Vagina (tissue), 2 donors: Measurements from ENCODE around the gene SH3GLB2. TPM values are rescaled to one million over a fixed set of nuclear protein-coding genes. Genes with fewer than 3 reads are reported as not detected.

Experiments
- DNase-seq, 2 donors: peaks; one replicate each; pipeline ENCODE4 v3.0.0-alpha.2; 2017; ENCODE audit errors: extremely low spot score in 2 of 2
- H3K27ac ChIP-seq: fragments of 200-600 bp; sonication (generic); one replicate; pipeline ENCODE4 v1.5.1; 2019
- H3K27me3 ChIP-seq: fragments of 200-600 bp; sonication (generic); one replicate; pipeline ENCODE4 v1.5.1; 2019
- H3K36me3 ChIP-seq, 2 donors: fragments of 200-600 bp; sonication (generic); one replicate each; pipeline ENCODE4 v1.5.1; 2017 to 2019
- H3K4me1 ChIP-seq: fragments of 200-600 bp; sonication (generic); one replicate; pipeline ENCODE4 v1.5.1; 2019
- H3K4me3 ChIP-seq, 2 donors: fragments of 200-600 bp; sonication (generic); 1 replicate in 1 of 2; 2 replicates in 1 of 2; pipeline ENCODE4 v1.5.1; 2016 to 2019
- H3K9me3 ChIP-seq: fragments of 200-600 bp; sonication (generic); one replicate; pipeline ENCODE4 v1.5.1; 2019
- POLR2A ChIP-seq, 2 donors: fragments of 450-650 bp; IDR thresholded peaks; one replicate each; pipeline ENCODE4 v1.6.1; 2017; ENCODE audit warnings: antibody characterized with exemption in 2 of 2, mild to moderate bottlenecking in 2 of 2, moderate library complexity in 2 of 2
- POLR2AphosphoS5 ChIP-seq, 2 donors: sonication (generic); formaldehyde crosslinking; IDR thresholded peaks; one replicate each; pipeline ENCODE4 v1.9.0; 2017; ENCODE audit warnings: antibody characterized with exemption in 2 of 2, mild to moderate bottlenecking in 2 of 2, low read depth in 1 of 2; ENCODE audit not compliant: insufficient read depth in 1 of 2
- intact Hi-C: fragments of 100-400 bp; cut with DNase I; formaldehyde crosslinking; loops from one replicate; pipeline ENCODE4 v1.15.1; 2023
- total RNA-seq: library from RNA; depleted of rRNA; stranded (reverse); fragments of >200 nt; gene quantifications from one replicate; pipeline ENCODE4 v1.2.3, GENCODE V29; 2016
- TF ChIP-seq, protein P1 (sequence below), 3 experiments: fragments of 450-650 bp in 2 of 3; fragments of 200-600 bp in 1 of 3; sonication (generic) in 1 of 3; IDR thresholded peaks; one replicate each; pipeline ENCODE4 v1.5.1; 2017 to 2019; ENCODE audit warnings: antibody characterized with exemption in 3 of 3, mild to moderate bottlenecking in 2 of 3, moderate library complexity in 2 of 3

Gene SH3GLB2
- total RNA-seq, 1 donor from 2014 or later, result 86.2 TPM

DNA sequence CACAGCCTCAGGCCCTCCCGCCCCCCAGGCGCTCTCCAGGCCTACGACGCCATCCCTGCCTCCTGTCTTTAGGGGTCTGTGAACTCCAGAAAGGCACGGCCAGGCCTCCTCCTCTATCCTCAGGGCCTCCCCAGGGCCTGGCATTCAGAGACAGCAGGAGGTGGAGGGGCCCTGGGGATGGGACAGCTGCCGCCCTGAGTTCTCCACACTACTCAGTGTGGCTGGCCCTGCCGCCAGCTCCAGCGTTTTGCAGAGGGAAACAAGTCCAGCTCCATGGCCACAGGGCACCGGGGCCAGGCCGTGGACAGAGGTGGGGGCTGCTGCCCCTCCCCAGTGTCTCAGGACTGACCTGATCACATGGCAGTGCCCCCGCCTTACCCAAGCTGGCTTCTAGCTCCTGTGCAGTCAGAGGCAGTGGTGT lies 16.4 kb downstream of the SH3GLB2 start:
- H3K9me3 ChIP-seq, result no peaks in the 10 kb centered on the region
- intact Hi-C loops, result no loop called here
- no peak for DNase-seq
- no peak overlapping the region for H3K27ac ChIP-seq
- peaks cover 0 to 72% of the 10 kb centered on the region in 2 donors for H3K36me3 ChIP-seq
- no peaks in the 10 kb centered on the region for H3K27me3 ChIP-seq
- peaks cover 17% of the 10 kb centered on the region for H3K4me1 ChIP-seq
- no peak for TF ChIP-seq POLR2AphosphoS5 (IDR thresholded peaks at IDR 0.05; ENCODE audit: insufficient read depth in 1 of 2, low read depth in 1 of 2)
- TF ChIP-seq, protein P1, sequence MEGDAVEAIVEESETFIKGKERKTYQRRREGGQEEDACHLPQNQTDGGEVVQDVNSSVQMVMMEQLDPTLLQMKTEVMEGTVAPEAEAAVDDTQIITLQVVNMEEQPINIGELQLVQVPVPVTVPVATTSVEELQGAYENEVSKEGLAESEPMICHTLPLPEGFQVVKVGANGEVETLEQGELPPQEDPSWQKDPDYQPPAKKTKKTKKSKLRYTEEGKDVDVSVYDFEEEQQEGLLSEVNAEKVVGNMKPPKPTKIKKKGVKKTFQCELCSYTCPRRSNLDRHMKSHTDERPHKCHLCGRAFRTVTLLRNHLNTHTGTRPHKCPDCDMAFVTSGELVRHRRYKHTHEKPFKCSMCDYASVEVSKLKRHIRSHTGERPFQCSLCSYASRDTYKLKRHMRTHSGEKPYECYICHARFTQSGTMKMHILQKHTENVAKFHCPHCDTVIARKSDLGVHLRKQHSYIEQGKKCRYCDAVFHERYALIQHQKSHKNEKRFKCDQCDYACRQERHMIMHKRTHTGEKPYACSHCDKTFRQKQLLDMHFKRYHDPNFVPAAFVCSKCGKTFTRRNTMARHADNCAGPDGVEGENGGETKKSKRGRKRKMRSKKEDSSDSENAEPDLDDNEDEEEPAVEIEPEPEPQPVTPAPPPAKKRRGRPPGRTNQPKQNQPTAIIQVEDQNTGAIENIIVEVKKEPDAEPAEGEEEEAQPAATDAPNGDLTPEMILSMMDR (IDR thresholded peaks at IDR 0.05), result no peak
- TF ChIP-seq POLR2A (IDR thresholded peaks at IDR 0.05), result no peak
- no peak overlapping the region for H3K4me3 ChIP-seq

DNA sequence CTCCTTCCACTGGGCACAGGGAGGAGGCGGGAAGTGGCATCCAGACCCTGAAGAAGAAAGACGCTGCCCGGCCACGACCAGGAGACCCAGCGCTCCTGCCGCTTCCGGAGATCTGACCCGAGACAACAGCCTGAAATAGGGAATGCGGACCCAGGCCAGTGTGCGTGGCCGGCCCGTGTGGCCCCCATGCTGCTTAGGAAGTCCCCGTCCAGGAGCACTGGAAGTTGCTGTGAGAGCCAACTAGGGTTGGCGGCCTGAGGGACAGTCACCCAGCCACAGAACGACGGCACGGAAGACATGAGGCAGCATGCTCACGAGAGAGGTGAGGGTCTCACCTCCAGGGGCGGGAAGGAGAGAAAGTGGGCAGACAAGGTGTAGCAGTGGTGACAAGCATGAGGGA lies 17.0 kb downstream of the SH3GLB2 start:
- intact Hi-C loops, result no loop called here
- TF ChIP-seq, protein P1 (IDR thresholded peaks at IDR 0.05), result no peak
- TF ChIP-seq POLR2A (IDR thresholded peaks at IDR 0.05), result no peak
- TF ChIP-seq POLR2AphosphoS5 (IDR thresholded peaks at IDR 0.05; ENCODE audit: insufficient read depth in 1 of 2, low read depth in 1 of 2), result no peak
- Histone ChIP-seq H3K4me3 (no peak overlapping the region), H3K4me1 (peaks cover 23% of the 10 kb centered on the region), H3K27me3 (no peaks in the 10 kb centered on the region), H3K9me3 (no peaks in the 10 kb centered on the region), H3K36me3 (peaks cover 0 to 76% of the 10 kb centered on the region in 2 donors), H3K27ac (no peak overlapping the region)
- no peak for DNase-seq

DNA sequence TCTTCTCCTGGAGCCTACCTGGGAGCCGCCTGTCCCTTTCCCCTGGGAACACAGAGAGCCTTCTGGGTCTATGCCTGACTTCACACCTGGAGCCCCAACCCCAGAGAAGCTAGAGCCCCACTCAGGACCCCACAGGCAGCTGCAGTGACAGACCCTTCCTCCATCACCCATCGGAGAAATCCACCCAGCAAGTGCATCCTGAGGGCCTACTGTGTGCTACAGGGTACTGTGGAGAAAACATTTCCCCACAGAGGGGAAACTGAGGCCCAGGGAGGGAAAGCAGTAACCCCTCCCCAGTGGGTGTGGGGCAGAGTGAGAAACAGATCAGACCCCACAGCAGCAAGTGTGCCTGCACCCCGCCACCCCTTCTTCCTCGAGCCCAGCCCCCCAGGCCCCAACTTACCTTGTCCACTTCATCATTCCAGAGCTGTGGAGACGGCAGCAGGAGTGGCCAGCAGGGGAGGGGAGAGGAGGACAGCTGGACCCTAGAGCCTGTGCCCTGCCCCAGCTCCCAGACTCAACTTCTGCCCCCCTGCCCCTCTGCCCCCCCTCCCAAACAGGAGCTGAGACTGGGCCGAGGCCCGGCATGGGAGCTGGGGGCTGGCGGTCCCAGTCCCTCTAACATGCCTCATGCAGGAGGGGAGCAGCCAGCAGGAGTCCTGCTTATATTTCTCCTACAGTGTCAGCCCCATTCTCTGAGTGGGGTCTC lies 17.7 kb downstream of the SH3GLB2 start:
- TF ChIP-seq POLR2AphosphoS5 (IDR thresholded peaks at IDR 0.05; ENCODE audit: insufficient read depth in 1 of 2, low read depth in 1 of 2) (no peak), POLR2A (IDR thresholded peaks at IDR 0.05) (no peak)
- TF ChIP-seq, protein P1 (IDR thresholded peaks at IDR 0.05), result no peak
- Histone ChIP-seq H3K4me3 (no peak overlapping the region), H3K9me3 (no peaks in the 10 kb centered on the region), H3K36me3 (peaks cover 0 to 76% of the 10 kb centered on the region in 2 donors), H3K27me3 (no peaks in the 10 kb centered on the region), H3K4me1 (peaks cover 23% of the 10 kb centered on the region), H3K27ac (no peak overlapping the region)
- no peak for DNase-seq
- intact Hi-C loops, result no loop called here

DNA sequence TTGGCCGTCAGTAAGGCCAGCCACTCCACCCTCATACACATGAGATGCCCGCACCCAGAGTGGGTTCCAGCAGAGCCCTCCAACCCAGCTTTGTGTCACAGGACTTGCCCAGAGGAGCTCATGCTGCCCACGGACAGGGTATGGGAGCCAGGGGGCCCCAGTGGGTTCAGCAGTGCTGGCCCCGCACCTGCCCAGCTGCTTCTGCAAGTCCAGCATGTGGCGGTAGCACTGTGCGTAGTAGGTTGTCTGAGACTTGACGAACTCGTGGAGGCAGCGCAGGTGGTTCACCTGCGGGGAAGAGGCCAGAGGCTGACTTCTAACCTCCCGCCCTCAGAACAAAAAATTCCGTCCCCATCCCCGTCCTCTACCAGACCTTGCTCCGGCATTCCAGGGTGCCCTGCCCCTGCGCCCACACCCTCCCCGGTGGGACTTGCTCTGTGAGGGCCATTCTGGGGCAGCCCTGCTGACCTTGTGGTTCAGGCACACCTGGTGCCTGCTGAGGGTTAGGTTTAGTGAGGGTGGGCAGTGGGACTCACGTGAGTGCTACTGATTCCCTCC lies 18.5 kb downstream of the SH3GLB2 start:
- Histone ChIP-seq H3K27ac (no peak overlapping the region), H3K36me3 (peaks cover 0 to 72% of the 10 kb centered on the region in 2 donors)

More for the DNA sequence above, 18.5 kb downstream of the SH3GLB2 start:
- intact Hi-C loops, result no loop called here
- Histone ChIP-seq H3K27me3 (no peaks in the 10 kb centered on the region), H3K4me1 (peaks cover 23% of the 10 kb centered on the region), H3K9me3 (no peaks in the 10 kb centered on the region), H3K4me3 (no peak overlapping the region)
- TF ChIP-seq, protein P1 (IDR thresholded peaks at IDR 0.05), result no peak
- TF ChIP-seq POLR2AphosphoS5 (IDR thresholded peaks at IDR 0.05; ENCODE audit: insufficient read depth in 1 of 2, low read depth in 1 of 2) (no peak), POLR2A (IDR thresholded peaks at IDR 0.05) (no peak)
- DNase-seq, result no peak
